T-helper 17 cell (primary cell): ENCODE measurements around the gene ELAPOR1. TPM values are rescaled to one million over a fixed set of nuclear protein-coding genes. Genes with fewer than 3 reads are reported as not detected.

Experiments used
- ATAC-seq: fragments of 150-1000 bp; cut with Tn5 transposase; 2 replicates; pipeline ENCODE4 v1.10.0; 2021; ENCODE audit warnings: mild to moderate bottlenecking, moderate library complexity
- DNase-seq, 3 donors: peaks; one replicate each; pipeline versions ENCODE4 v3.0.0 to v3.0.0-alpha.2; 2020 to 2021
- H3K9me3 ChIP-seq: one replicate; pipeline ENCODE4 v1.7.0; 2013; ENCODE audit warnings: low read length, mild to moderate bottlenecking; ENCODE audit not compliant: control insufficient read depth, poor library complexity, severe bottlenecking
- H3K27ac Mint-ChIP-seq: one replicate; pipeline ENCODE4 v1.8.0; 2022; ENCODE audit warnings: mild to moderate bottlenecking, moderate library complexity, mixed read lengths
- H3K27me3 Mint-ChIP-seq: one replicate; pipeline ENCODE4 v1.8.0; 2022; ENCODE audit warnings: mixed read lengths
- H3K36me3 Mint-ChIP-seq: one replicate; pipeline ENCODE4 v1.8.0; 2022; ENCODE audit warnings: low read depth, mixed read lengths
- H3K4me1 Mint-ChIP-seq: one replicate; pipeline ENCODE4 v1.8.0; 2022; ENCODE audit warnings: mild to moderate bottlenecking, mixed read lengths
- H3K4me3 Mint-ChIP-seq: one replicate; pipeline ENCODE4 v1.8.0; 2022; ENCODE audit warnings: mild to moderate bottlenecking, moderate library complexity, mixed read lengths
- total RNA-seq, 4 donors: library from RNA in 2 of 4; stranded (reverse) in 2 of 4; gene quantifications; one replicate each; pipeline ENCODE4 v1.2.3 and lab custom pipeline; 2022 to 2026

ELAPOR1 gene
- total RNA-seq (10 to 100 TPM; 27.8 to 30.6 TPM), total RNA-seq (lab: John Stamatoyannopoulos, UW) (30.9 to 35.0 reads per million in 2 donors)

- Mint-ChIP-seq H3K4me1 (peaks cover 52% of the 10 kb centered on the region), H3K4me3 (peak within 1 kb of the TSS; percentile 91), H3K36me3 (peaks cover 5% of the 10 kb centered on the region), H3K27me3 (peaks cover 4% of the 10 kb centered on the region), H3K27ac (peak within 1 kb of the TSS; percentile 100)
- ATAC-seq (peak; percentile 92), DNase-seq (peak; percentile 83 to 90 (median 87))
- no peaks in the 10 kb centered on the region for H3K9me3 ChIP-seq
These were observed at the start of gene ELAPOR1 for GRCh38 chr1:109113590-109114341. Gene ELAPOR1, plus strand, starts transcription at chr1:109114115. Its CDS starts 69 bp downstream, at chr1:109114184.

- H3K9me3 ChIP-seq: no peaks in the 10 kb centered on the region
- DNase-seq: no peak
- Mint-ChIP-seq H3K27ac (no peak overlapping the region), H3K4me3 (no peak overlapping the region), H3K4me1 (no peaks in the 10 kb centered on the region), H3K27me3 (no peaks in the 10 kb centered on the region), H3K36me3 (peaks cover 2% of the 10 kb centered on the region)
- ATAC-seq: no peak
These were observed 48.8 kb upstream of the ELAPOR1 start for GRCh38 chr1:109065137-109065536.

- Mint-ChIP-seq H3K4me3 (no peak overlapping the region), H3K36me3 (peaks cover 2% of the 10 kb centered on the region), H3K27ac (no peak overlapping the region), H3K4me1 (peaks cover 3% of the 10 kb centered on the region), H3K27me3 (no peaks in the 10 kb centered on the region)
- DNase-seq: no peak
- no peaks in the 10 kb centered on the region for H3K9me3 ChIP-seq
- ATAC-seq: no peak
These were observed 46.0 kb upstream of the ELAPOR1 start for GRCh38 chr1:109067883-109068282.

GRCh38 chr1:109069294-109069693, 44.6 kb upstream of the ELAPOR1 start:
- H3K4me1 Mint-ChIP-seq: peaks cover 4% of the 10 kb centered on the region
- DNase-seq (no peak), ATAC-seq (no peak)
- no peaks in the 10 kb centered on the region for H3K9me3 ChIP-seq
- H3K27ac Mint-ChIP-seq: no peak overlapping the region
- no peaks in the 10 kb centered on the region for H3K27me3 Mint-ChIP-seq
- no peak overlapping the region for H3K4me3 Mint-ChIP-seq
- H3K36me3 Mint-ChIP-seq: peaks cover 2% of the 10 kb centered on the region

GRCh38 chr1:109075531-109076490, 38.1 kb upstream of the ELAPOR1 start, which contains the start of gene TAF13:
Gene TAF13, minus strand, starts transcription at chr1:109076003. Its CDS starts 56 bp downstream, at chr1:109075947.
- peak within 1 kb of the TSS; percentile 97 for H3K4me3 Mint-ChIP-seq
- ATAC-seq (peak; percentile 98), DNase-seq (peak; percentile 71 to 77 (median 73))
- no peaks in the 10 kb centered on the region for H3K27me3 Mint-ChIP-seq
- peaks cover 2% of the 10 kb centered on the region for H3K36me3 Mint-ChIP-seq
- H3K4me1 Mint-ChIP-seq: peaks cover 16% of the 10 kb centered on the region
- H3K9me3 ChIP-seq: no peaks in the 10 kb centered on the region
- peak within 1 kb of the TSS; percentile 99 for H3K27ac Mint-ChIP-seq

GRCh38 chr1:109078317-109078716, 35.6 kb upstream of the ELAPOR1 start:
- H3K4me3 Mint-ChIP-seq: no peak overlapping the region
- no peaks in the 10 kb centered on the region for H3K9me3 ChIP-seq
- H3K27me3 Mint-ChIP-seq: no peaks in the 10 kb centered on the region
- DNase-seq (no peak), ATAC-seq (no peak)
- H3K4me1 Mint-ChIP-seq: peaks cover 16% of the 10 kb centered on the region
- no peak overlapping the region for H3K27ac Mint-ChIP-seq
- H3K36me3 Mint-ChIP-seq: peaks cover 2% of the 10 kb centered on the region

- Mint-ChIP-seq H3K4me3 (no peak overlapping the region), H3K4me1 (peaks cover 15% of the 10 kb centered on the region), H3K27ac (no peak overlapping the region)
These were observed 34.7 kb upstream of the ELAPOR1 start for GRCh38 chr1:109079240-109079622.

GRCh38 chr1:109080441-109081082, 33.4 kb upstream of the ELAPOR1 start:
- H3K4me3 Mint-ChIP-seq: no peak overlapping the region
- ATAC-seq (no peak), DNase-seq (no peak)
- H3K27ac Mint-ChIP-seq: peak overlapping the region; percentile 57
- H3K4me1 Mint-ChIP-seq: peaks cover 8% of the 10 kb centered on the region
- H3K36me3 Mint-ChIP-seq: peaks cover 2% of the 10 kb centered on the region
- H3K9me3 ChIP-seq: no peaks in the 10 kb centered on the region
- no peaks in the 10 kb centered on the region for H3K27me3 Mint-ChIP-seq

More at GRCh38 chr1:109079240-109079622, 34.7 kb upstream of the ELAPOR1 start:
- Mint-ChIP-seq H3K36me3 (peaks cover 2% of the 10 kb centered on the region), H3K27me3 (no peaks in the 10 kb centered on the region)
- no peaks in the 10 kb centered on the region for H3K9me3 ChIP-seq
- DNase-seq (no peak), ATAC-seq (no peak)

GRCh38 chr1:109083501-109083900, 30.4 kb upstream of the ELAPOR1 start:
- Mint-ChIP-seq H3K4me1 (peaks cover 3% of the 10 kb centered on the region), H3K4me3 (no peak overlapping the region), H3K27ac (no peak overlapping the region), H3K27me3 (no peaks in the 10 kb centered on the region), H3K36me3 (no peaks in the 10 kb centered on the region)
- no peaks in the 10 kb centered on the region for H3K9me3 ChIP-seq
- no peak for ATAC-seq
- no peak for DNase-seq

GRCh38 chr1:109083923-109084322, 30.0 kb upstream of the ELAPOR1 start:
- peaks cover 3% of the 10 kb centered on the region for H3K4me1 Mint-ChIP-seq
- no peak for DNase-seq
- no peaks in the 10 kb centered on the region for H3K27me3 Mint-ChIP-seq
- no peaks in the 10 kb centered on the region for H3K36me3 Mint-ChIP-seq
- ATAC-seq: no peak
- no peaks in the 10 kb centered on the region for H3K9me3 ChIP-seq
- no peak overlapping the region for H3K4me3 Mint-ChIP-seq
- H3K27ac Mint-ChIP-seq: no peak overlapping the region

- H3K27ac Mint-ChIP-seq: no peak overlapping the region
- DNase-seq (no peak), ATAC-seq (no peak)
- peaks cover 5% of the 10 kb centered on the region for H3K4me1 Mint-ChIP-seq
- H3K27me3 Mint-ChIP-seq: no peaks in the 10 kb centered on the region
- H3K4me3 Mint-ChIP-seq: no peak overlapping the region
- H3K9me3 ChIP-seq: no peaks in the 10 kb centered on the region
- no peaks in the 10 kb centered on the region for H3K36me3 Mint-ChIP-seq
These were observed 29.1 kb upstream of the ELAPOR1 start for GRCh38 chr1:109084563-109085517.
